ENCODE data around the gene SPATA6L. TPM values are rescaled to one million over a fixed set of nuclear protein-coding genes. Genes with fewer than 3 reads are reported as not detected.

SPATA6L gene, protein sequence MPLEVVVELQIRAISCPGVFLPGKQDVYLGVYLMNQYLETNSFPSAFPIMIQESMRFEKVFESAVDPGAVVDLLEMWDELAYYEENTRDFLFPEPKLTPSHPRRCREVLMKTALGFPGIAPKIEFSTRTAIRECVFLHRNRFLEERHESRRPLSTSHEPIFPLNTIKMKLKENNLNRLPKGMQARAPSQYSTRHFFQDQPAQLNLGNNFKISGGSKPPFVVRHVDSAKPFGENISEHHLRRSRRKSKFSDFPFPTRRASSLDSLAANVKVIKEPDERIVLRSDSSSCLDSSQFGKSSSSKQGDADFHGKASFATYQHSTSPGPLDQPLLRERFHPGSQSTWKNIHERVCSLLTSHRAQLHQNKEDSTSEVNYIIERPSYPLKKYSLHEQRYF
- 2.7 and 3.3 TPM in 2 replicates for total RNA-seq

DNA sequence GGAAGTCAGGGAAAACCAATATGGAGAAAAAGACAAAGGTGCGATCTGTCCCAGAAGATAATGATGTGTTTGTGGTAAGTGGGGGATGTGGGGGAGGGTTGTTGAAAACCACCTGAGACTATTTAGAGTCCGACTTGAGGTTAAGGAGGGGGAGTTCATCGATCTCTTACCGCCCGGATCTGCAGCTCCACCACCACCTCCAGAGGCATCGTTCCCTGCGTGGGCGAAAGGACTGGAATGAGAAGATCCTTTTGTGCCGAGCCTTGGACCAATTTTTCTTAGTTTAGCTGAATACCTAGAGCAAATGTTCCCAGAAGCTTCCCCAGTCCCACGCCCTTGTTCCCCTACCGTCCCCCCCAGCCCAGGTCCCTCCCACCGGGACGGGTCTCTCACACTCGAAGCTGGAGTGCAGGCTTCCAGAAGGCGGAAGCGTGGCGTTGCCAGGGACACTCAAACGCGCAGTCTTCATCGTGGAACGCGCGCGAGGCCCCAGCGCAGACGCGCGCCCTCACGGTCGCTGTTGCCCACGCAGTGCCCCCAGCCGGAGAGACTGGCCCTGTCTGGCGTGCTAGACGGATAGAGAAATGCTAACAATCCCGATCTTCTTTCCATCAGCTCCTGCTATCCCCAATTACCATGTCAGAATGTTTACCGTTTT, at the start of gene SPATA6L:
Gene SPATA6L, minus strand, starts transcription at position 439 of the 658 bp plus-strand sequence. Its CDS starts 230 bp downstream, at position 209.

DNA sequence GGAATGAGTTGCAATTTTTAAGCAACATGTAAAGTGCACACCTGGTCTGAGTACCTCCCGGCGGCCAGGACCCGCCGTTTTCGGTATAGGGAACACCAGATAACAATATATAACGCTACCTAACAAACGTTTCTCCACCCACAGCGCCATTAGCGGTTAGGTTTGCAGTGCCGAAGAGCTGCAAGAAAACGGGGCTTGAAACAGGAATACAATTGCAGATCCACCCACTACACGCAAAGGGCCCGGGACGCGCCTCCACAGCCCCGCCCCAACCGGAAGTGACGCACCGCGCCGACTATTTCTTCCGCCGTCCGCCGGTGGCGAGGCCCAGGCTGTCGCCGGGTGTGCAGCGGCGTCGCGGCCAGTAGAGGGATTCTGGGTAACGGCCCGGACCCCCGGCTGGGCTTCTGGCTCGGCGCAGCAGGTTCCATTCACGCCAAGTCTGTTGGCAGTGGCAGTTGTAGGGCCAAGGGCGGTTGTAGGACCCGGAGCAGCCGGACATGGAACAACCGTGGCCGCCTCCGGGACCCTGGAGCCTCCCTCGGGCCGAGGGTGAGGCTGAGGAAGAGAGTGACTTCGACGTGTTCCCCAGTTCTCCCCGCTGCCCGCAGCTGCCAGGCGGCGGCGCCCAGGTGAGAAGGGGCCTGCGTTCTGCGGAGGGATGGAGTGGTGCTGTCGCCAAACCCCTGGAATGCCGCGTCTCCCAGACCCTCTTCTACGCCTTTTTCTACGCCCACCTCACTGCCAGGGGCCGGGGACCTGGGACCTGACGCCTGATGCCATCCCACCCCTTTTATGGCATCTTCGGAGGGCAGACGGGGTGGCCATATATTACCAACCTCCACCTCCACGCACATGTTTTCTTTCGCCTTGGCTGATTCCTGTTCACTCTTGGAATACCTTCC, 13.2 kb upstream of the SPATA6L start, which contains the start of gene CDC37L1:
Gene CDC37L1, plus strand, starts transcription at position 302 of the 905 bp plus-strand sequence. Its CDS starts 199 bp downstream, at position 501.

DNA sequence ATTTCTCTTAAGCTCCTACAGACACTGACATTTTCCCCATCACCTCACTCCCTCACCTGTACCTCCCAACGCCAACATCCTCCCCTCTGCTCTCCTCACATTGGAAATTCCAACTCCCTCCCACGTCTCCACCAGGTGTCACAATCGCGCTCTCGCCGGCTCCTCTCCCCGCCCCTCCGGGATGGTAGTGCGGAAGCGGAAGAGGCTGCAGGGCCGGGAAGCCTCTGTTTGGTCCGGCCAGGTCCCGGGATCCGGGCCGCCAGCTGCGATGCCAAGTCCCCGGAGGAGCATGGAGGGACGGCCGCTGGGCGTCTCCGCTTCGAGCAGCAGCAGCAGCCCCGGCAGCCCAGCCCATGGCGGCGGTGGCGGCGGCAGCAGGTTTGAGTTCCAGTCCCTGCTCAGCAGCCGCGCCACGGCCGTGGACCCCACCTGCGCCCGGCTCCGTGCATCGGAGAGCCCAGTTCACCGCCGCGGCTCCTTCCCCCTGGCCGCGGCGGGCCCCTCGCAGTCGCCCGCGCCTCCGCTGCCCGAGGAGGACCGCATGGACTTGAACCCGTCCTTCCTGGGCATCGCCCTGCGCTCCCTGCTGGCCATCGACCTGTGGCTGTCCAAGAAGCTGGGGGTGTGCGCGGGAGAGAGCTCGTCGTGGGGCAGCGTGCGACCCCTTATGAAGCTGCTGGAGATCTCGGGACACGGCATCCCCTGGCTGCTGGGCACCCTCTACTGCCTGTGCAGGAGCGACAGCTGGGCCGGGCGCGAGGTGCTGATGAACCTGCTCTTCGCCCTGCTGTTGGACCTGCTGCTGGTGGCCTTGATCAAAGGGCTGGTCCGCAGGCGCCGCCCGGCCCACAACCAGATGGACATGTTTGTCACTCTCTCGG, 3.9 kb downstream of the SPATA6L start, which contains the start of gene PLPP6:
Gene PLPP6, plus strand, starts transcription at position 187 of the 881 bp plus-strand sequence. Its CDS starts 82 bp downstream, at position 269.

Other genes with a start within 250 kb of the SPATA6L start
- 0.68 and 1.8 TPM in 2 replicates for gene SLC1A1, start 176.0 kb downstream of the SPATA6L start, total RNA-seq
- 6.5 and 12.0 TPM in 2 replicates for gene PLPP6, start 4.2 kb downstream of the SPATA6L start, total RNA-seq
- 27.7 and 38.4 TPM in 2 replicates for gene CDC37L1, start 13.1 kb upstream of the SPATA6L start, total RNA-seq
- gene AK3, start 74.7 kb upstream of the SPATA6L start, total RNA-seq: 56.5 and 60.8 TPM in 2 replicates
- 27.7 and 37.3 TPM in 2 replicates for gene RCL1, start 126.5 kb upstream of the SPATA6L start, total RNA-seq